ENCODE measurements around the gene C4BPB.

The C4BPB gene

GRCh38 chr1:207060596-207060995, 28.1 kb upstream of the C4BPB start:
- no peak for DNase-seq

- no peak for DNase-seq
Measured at GRCh38 chr1:207062058-207062457, 26.6 kb upstream of the C4BPB start.

- no peak for DNase-seq
Measured at GRCh38 chr1:207063014-207063413, 25.6 kb upstream of the C4BPB start.

GRCh38 chr1:207064561-207064960, 24.1 kb upstream of the C4BPB start:
- DNase-seq = no peak

GRCh38 chr1:207067185-207067584, 21.5 kb upstream of the C4BPB start:
- DNase-seq = no peak

- no peak for DNase-seq
Measured at GRCh38 chr1:207067665-207068064, 21.0 kb upstream of the C4BPB start.

GRCh38 chr1:207069061-207069460, 19.6 kb upstream of the C4BPB start:
- no peak for DNase-seq

GRCh38 chr1:207069858-207070506, 18.7 kb upstream of the C4BPB start:
- DNase-seq = no peak

- no peak for DNase-seq
Measured at GRCh38 chr1:207070811-207071210, 17.8 kb upstream of the C4BPB start.

GRCh38 chr1:207071426-207071825, 17.2 kb upstream of the C4BPB start:
- no peak for DNase-seq

GRCh38 chr1:207072233-207072632, 16.4 kb upstream of the C4BPB start:
- DNase-seq = no peak

GRCh38 chr1:207073906-207074820, 14.5 kb upstream of the C4BPB start:
- DNase-seq = no peak

GRCh38 chr1:207076181-207076955, 12.3 kb upstream of the C4BPB start:
- no peak for DNase-seq

GRCh38 chr1:207077012-207077411, 11.6 kb upstream of the C4BPB start:
- no peak for DNase-seq

- peak; percentile 82 for DNase-seq
Measured at GRCh38 chr1:207077470-207078377, 10.9 kb upstream of the C4BPB start.

GRCh38 chr1:207078578-207079132, 10.0 kb upstream of the C4BPB start:
- DNase-seq = no peak

GRCh38 chr1:207079706-207080241, 8.9 kb upstream of the C4BPB start:
- no peak for DNase-seq

GRCh38 chr1:207081088-207081487, 7.6 kb upstream of the C4BPB start:
- no peak for DNase-seq

GRCh38 chr1:207081806-207082205, 6.9 kb upstream of the C4BPB start:
- no peak for DNase-seq

GRCh38 chr1:207084232-207084631, 4.4 kb upstream of the C4BPB start:
- DNase-seq = no peak

- DNase-seq = peak; percentile 64
Measured at GRCh38 chr1:207084701-207085180, 3.9 kb upstream of the C4BPB start.

GRCh38 chr1:207085887-207086286, 2.8 kb upstream of the C4BPB start:
- DNase-seq = no peak
